CD4-positive, alpha-beta T cell treated with Interleukin-4 for 1 hour (primary cell): ENCODE results near the gene C19orf85.
"Not testable (repeated sequence)": the region's sequence is repeated elsewhere in the genome, so short reads cannot be mapped to it uniquely, and the experiment has no call there.

ENCODE experiments used
- DNase-seq, 2 donors: peaks; one replicate each; pipeline ENCODE4 v3.0.0-alpha.2; 2020 to 2022

Gene C19orf85

DNA sequence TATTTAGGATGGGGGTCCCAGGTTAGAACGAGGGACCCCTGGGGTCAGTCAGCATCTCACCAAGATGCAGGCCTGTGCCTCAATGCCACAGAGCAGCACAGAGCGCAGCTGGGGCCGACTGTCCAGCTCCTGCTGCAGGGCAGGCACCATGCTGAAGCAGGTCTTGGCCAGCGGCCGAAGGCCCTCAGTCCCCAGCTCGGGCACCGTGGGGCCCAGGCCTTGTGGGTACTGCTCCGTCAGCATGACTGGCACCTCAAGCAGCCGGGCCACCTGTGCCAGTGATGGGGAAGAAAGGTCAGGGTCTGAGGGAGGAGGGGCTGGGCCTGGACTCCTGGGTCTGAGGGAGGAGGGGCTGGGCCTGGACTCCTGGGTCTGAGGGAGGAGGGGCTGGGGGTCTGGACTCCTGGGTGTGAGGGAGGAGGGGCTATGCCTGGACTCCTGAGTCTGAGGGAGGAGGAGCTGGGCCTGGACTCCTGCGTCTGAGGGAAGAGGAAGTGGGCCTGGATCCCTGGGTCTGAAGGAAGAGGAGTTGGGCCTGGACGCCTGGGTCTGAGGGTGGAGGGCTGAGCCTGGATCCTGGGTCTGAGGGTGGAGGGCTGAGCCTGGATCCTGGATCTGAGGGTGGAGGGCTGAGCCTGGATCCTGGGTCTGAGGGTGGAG, 8.8 kb downstream of the C19orf85 start:
- no peak for DNase-seq

GRCh38 chr19:55454787-55455243, 9.7 kb downstream of the C19orf85 start:
- DNase-seq: peak; percentile 45 to 52

GRCh38 chr19:55453511-55454260, 10.9 kb downstream of the C19orf85 start:
- no peak for DNase-seq

DNA sequence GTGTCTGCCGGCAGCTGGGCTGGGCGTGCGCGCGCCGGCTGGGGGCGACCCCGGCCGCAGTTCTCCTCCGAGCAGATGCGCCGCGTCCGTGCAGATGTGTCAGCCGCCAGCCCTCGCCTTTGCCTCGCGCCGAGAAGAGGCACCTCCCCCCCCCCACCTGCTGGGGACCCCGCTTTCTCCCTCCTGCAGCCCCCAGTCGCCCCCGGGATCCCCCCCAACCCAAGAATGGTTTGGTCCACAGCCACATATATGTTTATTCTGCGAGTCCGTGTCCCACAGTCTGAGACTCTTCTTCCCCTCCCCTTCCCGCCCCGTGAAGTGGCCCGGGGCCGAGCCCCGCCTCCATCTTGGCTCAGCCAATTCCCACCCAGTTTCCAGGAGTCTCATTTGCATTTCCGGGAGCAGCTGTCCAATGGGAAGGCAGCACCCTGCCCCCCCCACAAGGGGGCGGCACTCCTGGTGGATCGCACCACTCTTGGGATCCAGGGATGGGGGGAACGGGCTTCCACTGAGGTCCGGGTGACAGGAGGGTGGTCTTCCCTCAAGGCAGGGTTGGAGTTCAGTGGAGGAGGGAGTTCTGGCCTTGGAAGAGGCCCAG, 11.7 kb downstream of the C19orf85 start:
- peak; percentile 60 to 62 for DNase-seq

GRCh38 chr19:55451965-55452748, 12.4 kb downstream of the C19orf85 start:
- DNase-seq: peak; percentile 51 to 58

GRCh38 chr19:55451163-55451964, 13.2 kb downstream of the C19orf85 start:
- peak; percentile 16 to 23 for DNase-seq

DNA sequence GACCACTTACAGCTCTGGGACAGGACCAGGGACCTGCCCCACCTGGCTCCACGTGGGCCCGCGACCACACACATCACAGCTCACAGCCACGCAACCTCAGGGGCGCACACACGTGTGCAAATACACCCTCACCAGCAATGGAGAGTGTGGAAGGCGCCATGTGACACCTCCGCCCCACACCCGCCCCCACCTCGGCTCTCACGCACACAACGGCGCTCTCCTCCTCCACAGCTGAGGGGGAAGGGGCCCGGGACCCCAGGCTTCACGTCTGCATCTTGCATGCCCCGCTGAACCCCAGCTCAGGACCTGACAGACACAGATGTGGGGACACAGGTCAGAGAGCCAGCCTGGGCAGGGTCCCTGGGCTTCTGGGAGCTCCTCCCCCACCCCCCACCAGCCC, 15.1 kb downstream of the C19orf85 start:
- DNase-seq: no peak

DNA sequence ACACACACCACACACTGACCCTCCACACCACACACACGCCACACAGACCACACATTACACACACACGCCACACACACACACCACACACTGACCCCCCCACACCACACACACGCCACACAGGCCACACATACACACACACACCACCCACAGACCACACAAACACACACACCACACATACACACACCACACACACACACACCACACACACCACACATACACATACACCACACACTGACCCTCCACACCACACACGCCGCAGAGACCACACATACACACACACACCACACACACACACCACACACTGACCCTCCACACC, 16.4 kb downstream of the C19orf85 start:
- not testable (repeated sequence) for DNase-seq

GRCh38 chr19:55447421-55448174, 17.0 kb downstream of the C19orf85 start:
- no peak for DNase-seq

GRCh38 chr19:55446060-55446459, 18.5 kb downstream of the C19orf85 start:
- DNase-seq: no peak

- no peak for DNase-seq
These were observed 19.9 kb downstream of the C19orf85 start for GRCh38 chr19:55444646-55445045.

DNA sequence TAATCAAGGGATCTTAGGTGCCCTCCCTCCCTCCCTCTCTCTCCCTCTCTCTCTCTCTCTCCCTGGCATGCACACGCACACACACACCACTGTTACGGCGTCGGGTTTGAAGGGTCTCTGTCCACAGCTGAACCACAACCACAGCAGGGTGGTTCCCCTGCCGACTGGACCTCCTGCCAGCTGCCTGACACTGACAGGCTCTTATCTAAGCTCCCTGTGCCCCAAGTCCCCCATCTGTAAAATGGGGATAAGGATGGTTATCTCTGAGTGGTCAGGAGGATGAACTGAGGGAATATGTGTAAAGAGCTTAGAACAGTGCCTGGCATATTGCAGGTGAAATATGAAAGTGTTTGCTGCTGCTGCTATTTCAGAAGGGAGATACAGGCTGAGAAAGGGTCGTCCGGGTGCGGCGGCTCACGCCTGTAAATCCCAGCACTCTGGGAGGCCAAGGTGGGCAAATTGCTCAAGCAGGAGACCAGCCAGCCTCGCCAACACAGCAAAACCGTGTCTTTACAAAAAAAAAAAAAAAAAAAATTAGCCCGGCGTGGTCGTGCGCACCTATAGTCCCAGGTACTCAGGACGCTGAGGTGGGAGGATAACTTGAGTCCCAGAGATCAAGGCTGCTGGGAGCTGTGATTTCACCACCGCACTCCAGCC, 20.6 kb downstream of the C19orf85 start:
- DNase-seq: no peak

DNA sequence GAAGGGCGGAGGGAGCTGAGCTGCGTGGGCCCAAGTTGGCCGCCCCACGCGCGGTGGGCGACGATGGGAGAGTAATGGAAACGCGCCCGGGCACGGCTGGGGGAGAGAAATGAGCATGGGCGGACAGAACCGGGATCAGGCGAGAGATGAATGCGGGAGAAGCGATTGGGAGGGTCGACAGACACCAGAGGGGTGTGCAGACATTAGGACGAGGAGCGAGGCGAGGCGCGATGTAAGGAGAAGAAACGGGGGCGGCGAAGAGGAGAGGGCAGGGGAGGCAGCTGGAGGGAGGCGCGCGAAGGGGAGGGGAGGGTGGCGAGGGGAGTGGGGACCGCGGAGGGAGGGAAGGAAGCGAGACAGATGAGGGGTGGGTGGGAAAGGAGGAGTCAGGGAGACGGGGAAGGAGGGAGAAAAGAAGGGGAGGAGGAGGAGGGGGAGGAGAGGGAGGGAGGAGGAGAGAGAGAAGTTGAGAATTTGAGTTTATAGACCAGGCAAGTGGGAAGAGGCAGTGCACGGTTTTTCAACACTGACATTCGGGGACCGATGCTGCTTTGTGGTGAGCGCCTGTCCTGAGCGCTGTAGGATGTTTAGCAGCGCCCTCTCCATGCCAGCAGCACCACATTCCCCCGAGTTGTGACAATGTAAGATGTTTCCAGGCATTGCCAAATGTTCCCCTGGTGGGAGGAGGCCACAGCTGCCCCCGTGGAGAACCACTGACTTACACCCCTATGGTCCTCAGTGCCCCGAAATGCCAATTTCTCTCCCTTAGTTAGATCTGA, 21.3 kb downstream of the C19orf85 start, which contains the start of gene SHISA7:
SHISA7 (minus strand) TSS at position 256 of the 779 bp plus-strand sequence. CDS start 437 bp downstream, outside the sequence.
- DNase-seq: no peak

DNA sequence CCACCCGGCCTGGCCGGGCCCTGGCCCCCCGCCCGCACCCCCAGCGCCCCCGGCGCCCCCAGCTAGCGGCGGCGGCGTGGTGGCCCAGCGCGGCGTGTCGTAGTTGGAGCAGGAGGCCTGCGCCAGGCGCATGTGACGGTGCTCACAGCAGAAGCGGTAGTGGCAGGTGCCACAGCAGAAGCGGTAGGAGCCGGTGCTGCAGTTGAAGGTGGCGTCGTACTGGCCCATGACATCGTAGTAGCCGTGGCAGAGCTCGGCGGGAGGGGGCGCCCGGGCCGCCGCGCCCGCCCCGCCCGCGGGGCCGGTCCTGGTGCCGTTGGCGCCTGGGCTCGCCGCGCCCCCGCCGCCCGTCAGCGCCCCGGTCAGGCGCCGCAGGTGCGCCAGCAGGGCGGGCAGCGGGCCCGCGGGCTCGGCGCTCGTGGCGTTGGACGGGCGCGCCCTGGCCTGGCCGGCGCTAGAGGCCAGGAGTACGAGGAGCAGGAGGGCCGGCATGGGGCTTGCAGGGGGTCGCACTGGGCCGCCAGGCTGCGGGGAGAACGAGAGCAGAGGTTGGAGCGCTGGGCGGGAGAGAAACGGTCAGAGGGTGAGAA, 22.1 kb downstream of the C19orf85 start:
- no peak for DNase-seq

DNA sequence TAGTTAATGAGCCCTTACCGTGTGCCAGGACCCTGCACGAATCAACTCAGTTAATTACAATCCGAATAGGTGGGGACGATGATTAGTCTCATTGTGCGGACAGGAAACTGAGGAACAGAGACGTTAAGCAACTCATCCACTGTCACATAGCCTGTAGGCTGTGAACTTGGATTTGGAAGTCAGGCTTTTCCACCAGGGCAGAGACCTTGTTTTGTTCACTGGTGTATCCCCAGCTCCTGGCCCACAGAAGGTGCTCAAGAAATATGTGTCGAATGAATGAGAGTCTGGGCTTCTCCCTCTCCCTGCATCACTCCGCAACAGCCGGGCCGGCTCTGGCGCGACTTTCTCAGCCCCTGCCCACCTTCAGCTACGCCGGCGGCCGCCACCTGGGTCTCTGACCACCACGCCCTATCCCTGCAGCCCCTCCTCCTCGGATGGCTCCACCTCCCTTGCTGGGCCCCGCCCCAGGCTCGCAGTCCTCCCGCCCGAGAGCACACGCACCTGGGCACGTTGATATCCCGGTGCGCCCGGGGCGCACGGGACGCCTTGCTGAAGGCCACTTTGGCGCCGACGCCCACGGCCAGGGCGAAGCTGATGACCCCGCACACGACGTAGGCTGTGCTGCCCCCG, 22.7 kb downstream of the C19orf85 start:
- DNase-seq: no peak

- DNase-seq: no peak
These were observed 23.2 kb downstream of the C19orf85 start for GRCh38 chr19:55441319-55441691.

GRCh38 chr19:55440411-55441105, 24.0 kb downstream of the C19orf85 start:
- no peak for DNase-seq

DNA sequence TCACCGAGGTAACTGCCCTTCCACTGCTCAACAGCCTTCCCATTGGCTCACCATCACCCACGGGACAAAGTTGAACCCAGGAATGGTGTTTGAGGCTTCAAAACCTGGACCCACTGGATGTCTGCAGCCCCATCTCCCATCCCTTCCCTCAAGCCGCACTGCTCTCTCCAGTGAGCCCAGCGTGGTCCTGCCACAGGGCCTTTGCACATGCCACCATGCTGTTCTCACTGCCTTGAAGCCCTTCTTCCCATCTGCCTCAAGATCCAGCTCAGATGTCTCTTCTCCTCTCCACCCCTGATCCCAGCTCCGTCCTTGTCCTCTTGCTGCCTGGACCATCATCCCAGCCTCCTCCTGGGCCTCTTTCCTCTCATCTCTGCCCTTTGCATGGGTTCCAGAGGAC, 25.5 kb downstream of the C19orf85 start:
- no peak for DNase-seq

DNA sequence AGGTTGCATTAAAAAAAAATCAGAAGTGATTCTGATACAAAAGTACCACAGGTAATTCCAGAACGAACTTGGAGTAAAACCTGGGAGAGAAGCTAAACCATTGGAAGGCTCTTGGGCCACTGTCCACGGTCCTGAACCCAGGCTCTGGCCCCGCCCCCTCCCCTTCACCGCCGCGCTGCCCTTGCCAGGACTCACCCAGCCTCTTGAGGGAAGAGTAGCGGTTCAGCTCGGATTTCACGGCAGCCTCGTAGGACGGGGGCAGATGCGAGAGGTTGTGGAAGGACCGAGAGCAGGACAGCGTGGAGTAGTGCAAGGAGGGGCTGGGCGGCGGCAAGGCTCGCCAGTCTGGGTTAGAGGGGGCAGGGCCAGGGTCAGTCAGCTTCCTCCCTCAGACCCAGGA, 27.1 kb downstream of the C19orf85 start:
- DNase-seq: no peak
